Prostate gland (tissue), 2 donors: ENCODE measurements around the gene OR10K1. TPM values are rescaled to one million over a fixed set of nuclear protein-coding genes. Genes with fewer than 3 reads are reported as not detected.
A peak's percentile ranks its signal among the peaks of the same experiment; 100 is the strongest.

Source experiments
- DNase-seq: peaks from one replicate; pipeline ENCODE4 v3.0.0-alpha.2; 2019; ENCODE audit warnings: low spot score
- H3K27ac ChIP-seq, 2 donors: fragments of 200-600 bp; sonication (generic); 2 replicates each; pipeline ENCODE4 v1.5.1; 2017 to 2019
- H3K27me3 ChIP-seq: fragments of 200-600 bp; sonication (generic); replicated peaks from 2 replicates; pipeline ENCODE4 v1.5.1; 2019; ENCODE audit not compliant: insufficient read depth
- H3K36me3 ChIP-seq, 2 donors: fragments of 200-600 bp; sonication (generic); 1 replicate in 1 of 2; 2 replicates in 1 of 2; pipeline versions ENCODE4 v1.5.1 to v1.8.1; 2017 to 2019
- H3K4me1 ChIP-seq: fragments of 200-600 bp; sonication (generic); replicated peaks from 2 replicates; pipeline ENCODE4 v1.5.1; 2019
- H3K4me3 ChIP-seq, 2 donors: fragments of 200-600 bp; sonication (generic); 2 replicates each; pipeline ENCODE4 v1.5.1; 2017 to 2019
- H3K9me3 ChIP-seq: fragments of 200-600 bp; sonication (generic); 2 replicates; pipeline ENCODE4 v1.5.1; 2017
- CTCF ChIP-seq, 4 experiments: fragments of 200-600 bp in 2 of 4; fragments of 450-650 bp in 2 of 4; sonication (generic) in 2 of 4; IDR thresholded peaks; 1 replicate in 3 of 4; 2 replicates in 1 of 4; pipeline ENCODE4 v1.5.1; 2016 to 2019; ENCODE audit warnings: antibody characterized with exemption in 4 of 4, mild to moderate bottlenecking in 2 of 4, moderate library complexity in 2 of 4
- POLR2A ChIP-seq: fragments of 450-650 bp; IDR thresholded peaks from one replicate; pipeline ENCODE4 v1.6.1; 2016; ENCODE audit warnings: antibody characterized with exemption, mild to moderate bottlenecking
- POLR2AphosphoS5 ChIP-seq: sonication (generic); formaldehyde crosslinking; IDR thresholded peaks from one replicate; pipeline ENCODE4 v1.6.1; 2017; ENCODE audit warnings: antibody characterized with exemption
- WGBS: methylation state at CpG from one replicate; pipeline ENCODE4 v1.1.5; 2018; 5-methylcytosine and 5-hydroxymethylcytosine counted together
- intact Hi-C: fragments of 100-400 bp; cut with DNase I; formaldehyde crosslinking; loops from one replicate; pipeline ENCODE4 v1.14.2; 2022
- total RNA-seq, 2 donors: library from RNA; depleted of rRNA; stranded (reverse); fragments of >200 nt; gene quantifications; one replicate each; pipeline ENCODE4 v1.1.0, GENCODE V29; 2016

The OR10K1 gene
- total RNA-seq, 2 donors from 2014 or later: not detected

- intact Hi-C loops: no loop called here
- no peaks in the 10 kb centered on the region for H3K9me3 ChIP-seq
- WGBS: 62% methylated on average over 3 of the region's 3 CpGs
- no peaks in the 10 kb centered on the region for H3K36me3 ChIP-seq
- H3K27ac ChIP-seq: no peak overlapping the region
- no peaks in the 10 kb centered on the region for H3K4me1 ChIP-seq
- DNase-seq: no peak
- no peak for TF ChIP-seq CTCF (IDR thresholded peaks at IDR 0.05)
- TF ChIP-seq POLR2AphosphoS5: no peak
- TF ChIP-seq POLR2A: no peak
- H3K4me3 ChIP-seq: no peak overlapping the region
- no peaks in the 10 kb centered on the region for H3K27me3 ChIP-seq
These were observed 31.4 kb downstream of the OR10K1 start for GRCh38 chr1:158493054-158493453.

GRCh38 chr1:158494796-158495195, 33.2 kb downstream of the OR10K1 start:
- DNase-seq: no peak
- Histone ChIP-seq H3K9me3 (no peaks in the 10 kb centered on the region), H3K4me1 (no peaks in the 10 kb centered on the region), H3K27me3 (no peaks in the 10 kb centered on the region), H3K4me3 (no peak overlapping the region), H3K27ac (no peak overlapping the region), H3K36me3 (no peaks in the 10 kb centered on the region)
- TF ChIP-seq POLR2A: no peak
- no peak for TF ChIP-seq POLR2AphosphoS5
- TF ChIP-seq CTCF (IDR thresholded peaks at IDR 0.05): no peak
- 35% methylated on average over 2 of the region's 2 CpGs for WGBS
- intact Hi-C loops: no loop called here

GRCh38 chr1:158496374-158496773, 34.7 kb downstream of the OR10K1 start:
- no peaks in the 10 kb centered on the region for H3K36me3 ChIP-seq
- no peak for DNase-seq
- intact Hi-C loops: no loop called here
- no peaks in the 10 kb centered on the region for H3K4me1 ChIP-seq
- H3K4me3 ChIP-seq: no peak overlapping the region
- WGBS: 33% methylated on average over 2 of the region's 2 CpGs
- no peaks in the 10 kb centered on the region for H3K9me3 ChIP-seq
- H3K27ac ChIP-seq: no peak overlapping the region
- H3K27me3 ChIP-seq: no peaks in the 10 kb centered on the region
- no peak for TF ChIP-seq POLR2A
- TF ChIP-seq CTCF (IDR thresholded peaks at IDR 0.05): no peak
- TF ChIP-seq POLR2AphosphoS5: no peak

- WGBS: 43% methylated on average over 1 of the region's 1 CpG
- H3K4me3 ChIP-seq: no peak overlapping the region
- intact Hi-C loops: no loop called here
- H3K27ac ChIP-seq: no peak overlapping the region
- no peaks in the 10 kb centered on the region for H3K27me3 ChIP-seq
- TF ChIP-seq CTCF (IDR thresholded peaks at IDR 0.05): peak in 1 of 4 experiments; percentile 13
- TF ChIP-seq POLR2A: no peak
- no peak for DNase-seq
- no peaks in the 10 kb centered on the region for H3K9me3 ChIP-seq
- H3K36me3 ChIP-seq: no peaks in the 10 kb centered on the region
- H3K4me1 ChIP-seq: no peaks in the 10 kb centered on the region
These were observed 44.8 kb downstream of the OR10K1 start for GRCh38 chr1:158506369-158506987.

- intact Hi-C loops: no loop called here
- Histone ChIP-seq H3K36me3 (no peaks in the 10 kb centered on the region), H3K9me3 (no peaks in the 10 kb centered on the region), H3K27me3 (no peaks in the 10 kb centered on the region), H3K27ac (no peak overlapping the region), H3K4me3 (no peak overlapping the region), H3K4me1 (no peaks in the 10 kb centered on the region)
- no peak for TF ChIP-seq POLR2A
- TF ChIP-seq POLR2AphosphoS5: no peak
- TF ChIP-seq CTCF (IDR thresholded peaks at IDR 0.05): no peak
- 78% methylated on average over 2 of the region's 2 CpGs for WGBS
- no peak for DNase-seq
These were observed 45.9 kb downstream of the OR10K1 start for GRCh38 chr1:158507511-158507910.
